Measurements from ENCODE around the gene KCNAB3. TPM values are rescaled to one million over a fixed set of nuclear protein-coding genes. Genes with fewer than 3 reads are reported as not detected.

Gene KCNAB3
- total RNA-seq, 1 donor = under 0.01 TPM

- DNase-seq (ENCODE audit: insufficient read length, low spot score, missing footprints) = no peak
These were observed 56.6 kb downstream of the KCNAB3 start for GRCh38 chr17:7873051-7873450.

More at GRCh38 chr17:7873051-7873450, 56.6 kb downstream of the KCNAB3 start:
- no peak overlapping the region for H2AFZ ChIP-seq (ENCODE audit: low read length)
- H3K4me3 ChIP-seq (ENCODE audit: insufficient read depth, low read length) = no peak overlapping the region
- no peak overlapping the region for H3K4me2 ChIP-seq (ENCODE audit: insufficient read depth, low read length)
- H3K79me2 ChIP-seq (ENCODE audit: insufficient read depth, low read length) = no peaks in the 10 kb centered on the region
- H3K4me1 ChIP-seq (ENCODE audit: insufficient read depth, low read length) = no peaks in the 10 kb centered on the region
- TF ChIP-seq CTCF (IDR thresholded peaks at IDR 0.05; ENCODE audit: extremely low read depth, low read depth, low read length) = no peak
- no peaks in the 10 kb centered on the region for H4K20me1 ChIP-seq (ENCODE audit: insufficient read depth, low read length)
- H3K27ac ChIP-seq (ENCODE audit: low read depth, low read length) = no peak overlapping the region
- no peaks in the 10 kb centered on the region for H3K9me3 ChIP-seq (ENCODE audit: low read depth, low read length)
- H3K36me3 ChIP-seq (ENCODE audit: insufficient read depth, low read length) = peaks cover 9% of the 10 kb centered on the region
- no peaks in the 10 kb centered on the region for H3K27me3 ChIP-seq (ENCODE audit: insufficient read depth, low read length)

Small RNA genes lying within 50 kb of the gene (small RNA-seq; reads per million reads assigned to genes)
- 5.0 reads per million, percentile 87 among the genes with 10 or more reads in this experiment for gene SCARNA21

Other genes starting within 250 kb of the KCNAB3 start
- gene TP53, start 242.4 kb downstream of the KCNAB3 start, total RNA-seq = 63.9 and 71.3 TPM in 2 replicates
- 3.5 and 4.3 TPM in 2 replicates for gene WRAP53, start 241.4 kb downstream of the KCNAB3 start, total RNA-seq
- gene EFNB3, start 224.7 kb downstream of the KCNAB3 start, total RNA-seq = 1.8 and 2.7 TPM in 2 replicates
- under 0.01 and 0.88 TPM in 2 replicates for gene DNAH2, start 212.1 kb downstream of the KCNAB3 start, total RNA-seq
- 5.6 and 12.3 TPM in 2 replicates for gene KDM6B, start 95.6 kb downstream of the KCNAB3 start, total RNA-seq
- 0.29 and 0.36 TPM in 2 replicates for gene TMEM88, start 74.8 kb downstream of the KCNAB3 start, total RNA-seq
- gene NAA38, start 72.3 kb downstream of the KCNAB3 start, total RNA-seq = 25.3 and 29.7 TPM in 2 replicates
- 8.3 and 10.5 TPM in 2 replicates for gene CYB5D1, start 71.9 kb downstream of the KCNAB3 start, total RNA-seq
- gene CHD3, start 41.1 kb downstream of the KCNAB3 start, total RNA-seq = 95.2 and 97.0 TPM in 2 replicates
- gene RNF227, start 13.6 kb downstream of the KCNAB3 start, total RNA-seq = 2.4 and 3.6 TPM in 2 replicates
- 26.1 and 27.4 TPM in 2 replicates for gene TRAPPC1, start 2.1 kb upstream of the KCNAB3 start, total RNA-seq
- 20.6 and 21.5 TPM in 2 replicates for gene CNTROB, start 2.4 kb upstream of the KCNAB3 start, total RNA-seq
- gene GUCY2D, start 72.8 kb upstream of the KCNAB3 start, total RNA-seq = not detected in 2 replicates
- gene ALOX15B, start 109.2 kb upstream of the KCNAB3 start, total RNA-seq = under 0.01 TPM in 2 replicates
- gene ALOX12B, start 157.9 kb upstream of the KCNAB3 start, total RNA-seq = not detected in 2 replicates
- gene ALOXE3, start 188.7 kb upstream of the KCNAB3 start, total RNA-seq = not detected in 2 replicates
- gene HES7, start 194.2 kb upstream of the KCNAB3 start, total RNA-seq = not detected in 2 replicates
- gene PER1, start 222.5 kb upstream of the KCNAB3 start, total RNA-seq = 11.2 and 16.6 TPM in 2 replicates
- gene VAMP2, start 233.1 kb upstream of the KCNAB3 start, total RNA-seq = 5.3 and 5.4 TPM in 2 replicates
- 8.3 and 8.8 TPM in 2 replicates for gene TMEM107, start 246.5 kb upstream of the KCNAB3 start, total RNA-seq